ENCODE results near the gene SGSM1. TPM values are rescaled to one million over a fixed set of nuclear protein-coding genes. Genes with fewer than 3 reads are reported as not detected.

Gene SGSM1
- total RNA-seq, 1 experiment from 2014 or later, result 5.1 TPM

- H2AFZ ChIP-seq (ENCODE audit: low read depth, low read length, poor library complexity, severe bottlenecking), result no peak overlapping the region
- no peak overlapping the region for H3K27ac ChIP-seq (ENCODE audit: low read depth, low read length)
- BruUV-seq (replicated peaks), result no TSS peak
- no peak overlapping the region for H3K9ac ChIP-seq (ENCODE audit: low read length)
- H3K4me3 ChIP-seq (replicated peaks in 1 of 2; ENCODE audit: low read depth in 1 of 2, low read length in 2 of 2), result no peak overlapping the region
- ChIA-PET POLR2A (no interaction called here), CTCF (no interaction called here), RAD21 (ENCODE audit: low non-redundant PET in 1 of 2, low total read pairs in 2 of 2, uncharacterized antibody in 2 of 2, unreplicated experiment in 2 of 2) (no interaction called here)
- H3K9me3 ChIP-seq (ENCODE audit: control insufficient read depth in 1 of 2, insufficient read depth in 1 of 2, low read depth in 1 of 2, low read length in 2 of 2), result no peaks in the 10 kb centered on the region
- no peak overlapping the region for H3K4me2 ChIP-seq (ENCODE audit: low read length)
- H3K9me2 ChIP-seq (ENCODE audit: insufficient read depth), result no peaks in the 10 kb centered on the region
- ATAC-seq, result no peak
- peaks cover 13% of the 10 kb centered on the region; the same call in 1 of the 2 replicates for H3K27me3 ChIP-seq (ENCODE audit: insufficient read depth, low read length)
- no peaks in the 10 kb centered on the region for H4K20me1 ChIP-seq (ENCODE audit: insufficient read depth)
- no peaks in the 10 kb centered on the region for H3K79me2 ChIP-seq (ENCODE audit: insufficient read depth, low read length)
- H3K4me1 ChIP-seq (ENCODE audit: control insufficient read depth in 1 of 2, insufficient read depth in 2 of 2, low read length in 2 of 2), result no peaks in the 10 kb centered on the region
- intact Hi-C loops (cut with micrococcal nuclease), result no loop called here
- no peak for TF ChIP-seq MAX (IDR thresholded peaks at IDR 0.05)
- no peak for TF ChIP-seq POLR2A (IDR thresholded peaks at IDR 0.05; ENCODE audit: borderline replicate concordance, extremely low read depth, insufficient read depth, insufficient read length)
- no peak for TF ChIP-seq REST (IDR thresholded peaks at IDR 0.05; ENCODE audit: low read depth)
- TF ChIP-seq CBX3 (IDR thresholded peaks at IDR 0.05; ENCODE audit: low read depth), result no peak
- no peak for TF ChIP-seq SIN3A (IDR thresholded peaks at IDR 0.05; ENCODE audit: low read depth)
- TF ChIP-seq, protein P1, sequence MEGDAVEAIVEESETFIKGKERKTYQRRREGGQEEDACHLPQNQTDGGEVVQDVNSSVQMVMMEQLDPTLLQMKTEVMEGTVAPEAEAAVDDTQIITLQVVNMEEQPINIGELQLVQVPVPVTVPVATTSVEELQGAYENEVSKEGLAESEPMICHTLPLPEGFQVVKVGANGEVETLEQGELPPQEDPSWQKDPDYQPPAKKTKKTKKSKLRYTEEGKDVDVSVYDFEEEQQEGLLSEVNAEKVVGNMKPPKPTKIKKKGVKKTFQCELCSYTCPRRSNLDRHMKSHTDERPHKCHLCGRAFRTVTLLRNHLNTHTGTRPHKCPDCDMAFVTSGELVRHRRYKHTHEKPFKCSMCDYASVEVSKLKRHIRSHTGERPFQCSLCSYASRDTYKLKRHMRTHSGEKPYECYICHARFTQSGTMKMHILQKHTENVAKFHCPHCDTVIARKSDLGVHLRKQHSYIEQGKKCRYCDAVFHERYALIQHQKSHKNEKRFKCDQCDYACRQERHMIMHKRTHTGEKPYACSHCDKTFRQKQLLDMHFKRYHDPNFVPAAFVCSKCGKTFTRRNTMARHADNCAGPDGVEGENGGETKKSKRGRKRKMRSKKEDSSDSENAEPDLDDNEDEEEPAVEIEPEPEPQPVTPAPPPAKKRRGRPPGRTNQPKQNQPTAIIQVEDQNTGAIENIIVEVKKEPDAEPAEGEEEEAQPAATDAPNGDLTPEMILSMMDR (IDR thresholded peaks at IDR 0.05 in 2 of 3, conservative IDR thresholded peaks at IDR 0.05 in 1 of 3; ENCODE audit: borderline replicate concordance in 1 of 3, insufficient read depth in 1 of 3, low read depth in 2 of 3, low read length in 2 of 3), result no peak
- TF ChIP-seq EZH2phosphoT487 (IDR thresholded peaks at IDR 0.05; ENCODE audit: borderline replicate concordance), result no peak
- TF ChIP-seq FOSL1 (IDR thresholded peaks at IDR 0.05; ENCODE audit: low read depth), result no peak
- TF ChIP-seq JUND (IDR thresholded peaks at IDR 0.05), result no peak
- TF ChIP-seq POLR2AphosphoS5 (IDR thresholded peaks at IDR 0.05; ENCODE audit: low read depth, low read length), result no peak
- no peak for TF ChIP-seq ZFX (IDR thresholded peaks at IDR 0.05)
- no peak for DNase-seq (ENCODE audit: low read depth, low spot score)
- H3K36me3 ChIP-seq (ENCODE audit: control insufficient read depth in 1 of 2, insufficient read depth in 2 of 2, low read length in 2 of 2), result no peaks in the 10 kb centered on the region
Observed at GRCh38 chr22:24760708-24761306, 45.2 kb upstream of the SGSM1 start.
